Measurements from ENCODE around the gene PIP5K1B. TPM values are rescaled to one million over a fixed set of nuclear protein-coding genes. Genes with fewer than 3 reads are reported as not detected.

PIP5K1B gene
- total RNA-seq, 1 donor from 2014 or later = 1.3 TPM

- Histone ChIP-seq H3K36me3 (ENCODE audit: insufficient read depth, low read length) (no peaks in the 10 kb centered on the region), H3K4me2 (ENCODE audit: low read length) (no peak overlapping the region), H3K27ac (ENCODE audit: low read depth, low read length) (no peak overlapping the region), H3K27me3 (ENCODE audit: insufficient read depth, low read length) (no peaks in the 10 kb centered on the region), H3K4me3 (ENCODE audit: insufficient read depth, low read depth, low read length) (no peak overlapping the region), H3K9ac (ENCODE audit: low read length) (no peak overlapping the region), H3K9me3 (ENCODE audit: insufficient read depth, low read depth, low read length) (no peaks in the 10 kb centered on the region), H4K20me1 (ENCODE audit: insufficient read depth, low read length) (no peaks in the 10 kb centered on the region), H2AFZ (ENCODE audit: low read depth, low read length) (no peak overlapping the region), H3K4me1 (ENCODE audit: insufficient read depth, low read length) (no peaks in the 10 kb centered on the region), H3K79me2 (ENCODE audit: insufficient read depth, low read length) (no peaks in the 10 kb centered on the region)
- Mint-ChIP-seq H3K4me3 (ENCODE audit: unreplicated experiment) (no peak overlapping the region), H3K9me3 (ENCODE audit: unreplicated experiment) (no peaks in the 10 kb centered on the region), H3K27me3 (ENCODE audit: low read depth, unreplicated experiment) (peaks cover 2% of the 10 kb centered on the region), H3K4me1 (ENCODE audit: low read depth, unreplicated experiment) (no peaks in the 10 kb centered on the region), H3K36me3 (ENCODE audit: low read depth, unreplicated experiment) (no peaks in the 10 kb centered on the region), H3K27ac (ENCODE audit: unreplicated experiment) (no peak overlapping the region)
- TF ChIP-seq EZH2 (IDR thresholded peaks at IDR 0.05; ENCODE audit: insufficient read depth, low read length) (no peak), CTCF (IDR thresholded peaks at IDR 0.05; ENCODE audit: insufficient read depth, low read depth, low read length) (no peak)
- DNase-seq (ENCODE audit: low read depth) (no peak), FAIRE-seq (no peak)
Observed at GRCh38 chr9:68991457-68991856, 286.4 kb downstream of the PIP5K1B start.

GRCh38 chr9:68995776-68996175, 290.7 kb downstream of the PIP5K1B start:
- no peaks in the 10 kb centered on the region for H3K9me3 Mint-ChIP-seq (ENCODE audit: unreplicated experiment)
- no peak for DNase-seq (ENCODE audit: low read depth)
- H3K9ac ChIP-seq (ENCODE audit: low read length) = no peak overlapping the region
- H4K20me1 ChIP-seq (ENCODE audit: insufficient read depth, low read length) = no peaks in the 10 kb centered on the region
- TF ChIP-seq CTCF (IDR thresholded peaks at IDR 0.05; ENCODE audit: insufficient read depth, low read depth, low read length) (no peak), EZH2 (IDR thresholded peaks at IDR 0.05; ENCODE audit: insufficient read depth, low read length) (no peak)
- H3K27me3 ChIP-seq (ENCODE audit: insufficient read depth, low read length) = peaks cover 3% of the 10 kb centered on the region
- H3K27me3 Mint-ChIP-seq (ENCODE audit: low read depth, unreplicated experiment) = peaks cover 4% of the 10 kb centered on the region
- no peaks in the 10 kb centered on the region for H3K79me2 ChIP-seq (ENCODE audit: insufficient read depth, low read length)
- H2AFZ ChIP-seq (ENCODE audit: low read depth, low read length) = no peak overlapping the region
- no peaks in the 10 kb centered on the region for H3K36me3 ChIP-seq (ENCODE audit: insufficient read depth, low read length)
- H3K9me3 ChIP-seq (ENCODE audit: insufficient read depth, low read depth, low read length) = no peaks in the 10 kb centered on the region
- H3K4me1 ChIP-seq (ENCODE audit: insufficient read depth, low read length) = no peaks in the 10 kb centered on the region
- H3K27ac Mint-ChIP-seq (ENCODE audit: unreplicated experiment) = no peak overlapping the region
- H3K27ac ChIP-seq (ENCODE audit: low read depth, low read length) = no peak overlapping the region
- H3K36me3 Mint-ChIP-seq (ENCODE audit: low read depth, unreplicated experiment) = no peaks in the 10 kb centered on the region
- H3K4me1 Mint-ChIP-seq (ENCODE audit: low read depth, unreplicated experiment) = peaks cover 4% of the 10 kb centered on the region
- H3K4me3 ChIP-seq (ENCODE audit: insufficient read depth, low read depth, low read length) = no peak overlapping the region
- H3K4me2 ChIP-seq (ENCODE audit: low read length) = no peak overlapping the region
- no peak overlapping the region for H3K4me3 Mint-ChIP-seq (ENCODE audit: unreplicated experiment)
- FAIRE-seq = no peak

- Histone ChIP-seq H3K27me3 (ENCODE audit: insufficient read depth, low read length) (peaks cover 3% of the 10 kb centered on the region), H4K20me1 (ENCODE audit: insufficient read depth, low read length) (no peaks in the 10 kb centered on the region), H3K4me3 (ENCODE audit: insufficient read depth, low read depth, low read length) (no peak overlapping the region), H2AFZ (ENCODE audit: low read depth, low read length) (peak overlapping the region; percentile 2), H3K4me1 (ENCODE audit: insufficient read depth, low read length) (no peaks in the 10 kb centered on the region), H3K9me3 (ENCODE audit: insufficient read depth, low read depth, low read length) (no peaks in the 10 kb centered on the region), H3K79me2 (ENCODE audit: insufficient read depth, low read length) (no peaks in the 10 kb centered on the region), H3K4me2 (ENCODE audit: low read length) (no peak overlapping the region), H3K9ac (ENCODE audit: low read length) (no peak overlapping the region), H3K27ac (ENCODE audit: low read depth, low read length) (no peak overlapping the region), H3K36me3 (ENCODE audit: insufficient read depth, low read length) (no peaks in the 10 kb centered on the region)
- TF ChIP-seq EZH2 (IDR thresholded peaks at IDR 0.05; ENCODE audit: insufficient read depth, low read length) = no peak
- no peak for TF ChIP-seq CTCF (IDR thresholded peaks at IDR 0.05; ENCODE audit: insufficient read depth, low read depth, low read length)
- FAIRE-seq (no peak), DNase-seq (ENCODE audit: low read depth) (no peak)
- H3K4me1 Mint-ChIP-seq (ENCODE audit: low read depth, unreplicated experiment) = peaks cover 4% of the 10 kb centered on the region
- no peak overlapping the region for H3K27ac Mint-ChIP-seq (ENCODE audit: unreplicated experiment)
- no peaks in the 10 kb centered on the region for H3K36me3 Mint-ChIP-seq (ENCODE audit: low read depth, unreplicated experiment)
- no peaks in the 10 kb centered on the region for H3K9me3 Mint-ChIP-seq (ENCODE audit: unreplicated experiment)
- peaks cover 6% of the 10 kb centered on the region for H3K27me3 Mint-ChIP-seq (ENCODE audit: low read depth, unreplicated experiment)
- no peak overlapping the region for H3K4me3 Mint-ChIP-seq (ENCODE audit: unreplicated experiment)
Observed at GRCh38 chr9:68996462-68996861, 291.4 kb downstream of the PIP5K1B start.

All from astrocyte (in vitro differentiated cells and primary cell).